ENCODE results near the gene NOXA1.
A peak's percentile ranks its signal among the peaks of the same experiment; 100 is the strongest.

The NOXA1 gene

GRCh38 chr9:137452006-137452760, 29.0 kb downstream of the NOXA1 start:
- FAIRE-seq, result no peak
- DNase-seq (ENCODE audit: insufficient read length, low spot score), result no peak

DNA sequence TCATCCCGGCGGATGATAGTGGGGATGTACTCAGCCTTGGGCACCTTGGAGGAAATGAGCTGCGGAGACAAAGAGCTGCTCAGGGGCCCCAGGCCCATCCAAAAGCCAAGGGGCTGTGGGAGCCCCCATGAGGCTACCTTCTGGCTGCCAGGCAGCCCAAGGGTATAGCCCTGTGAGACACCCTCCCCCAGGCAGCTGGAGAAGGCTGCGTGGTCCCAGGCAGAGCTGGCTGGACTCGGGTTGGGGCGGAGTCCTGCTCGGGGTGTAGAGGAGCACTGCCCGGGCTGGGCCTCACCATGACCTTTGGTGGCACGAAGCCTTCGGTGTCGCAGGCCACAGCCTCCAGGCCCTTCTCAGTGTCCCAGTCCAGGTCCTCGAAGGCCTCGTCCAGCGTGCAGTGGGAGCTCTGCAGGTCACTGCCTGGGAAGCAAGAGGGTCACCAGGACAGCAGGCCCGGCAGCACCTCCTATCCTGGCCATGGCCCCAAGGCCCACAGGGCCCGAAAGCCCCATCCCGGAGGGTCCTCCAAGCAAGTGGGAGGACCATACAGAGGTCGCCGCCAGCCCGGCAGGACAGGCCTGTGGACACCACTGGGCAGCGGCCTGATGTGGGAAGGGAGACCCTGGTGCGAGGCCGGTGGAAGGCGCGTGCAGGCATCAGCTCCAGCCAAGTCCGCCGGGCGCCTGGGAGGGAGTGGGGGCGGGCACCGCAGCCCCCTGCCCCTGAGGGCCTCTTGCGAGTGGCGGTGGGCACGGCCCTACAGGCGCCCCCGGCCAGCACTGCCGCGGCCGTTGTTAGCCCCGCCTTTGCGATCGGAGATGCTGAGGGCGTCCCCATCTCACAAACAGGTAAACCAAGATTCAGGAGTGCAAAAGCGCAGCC, 29.8 kb downstream of the NOXA1 start:
- FAIRE-seq, result no peak
- DNase-seq (ENCODE audit: insufficient read length, low spot score), result no peak

DNA sequence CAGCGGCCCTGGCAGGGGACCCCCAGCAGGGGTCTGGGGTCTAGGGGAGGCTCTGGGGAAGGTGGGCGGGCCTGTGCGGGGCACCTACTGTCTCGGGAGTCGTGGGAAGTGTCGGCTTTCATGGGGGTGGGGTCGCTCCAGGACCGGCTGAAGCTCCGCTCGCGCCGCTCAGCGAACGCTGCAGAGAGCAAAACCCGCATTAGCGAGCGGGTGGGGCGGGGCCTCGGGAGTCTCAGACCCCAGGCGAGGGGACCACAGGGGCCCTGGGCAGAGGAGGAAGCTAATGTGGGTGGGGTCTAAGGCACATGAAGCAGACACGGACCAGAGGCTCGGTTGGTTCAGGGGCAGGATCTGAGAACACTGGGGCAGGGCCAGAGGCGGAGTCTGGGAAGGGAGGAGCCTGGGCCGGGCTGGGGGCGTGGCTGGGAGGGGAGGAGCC, 30.5 kb downstream of the NOXA1 start:
- DNase-seq (ENCODE audit: insufficient read length, low spot score), result peak; percentile 29
- FAIRE-seq, result no peak

DNA sequence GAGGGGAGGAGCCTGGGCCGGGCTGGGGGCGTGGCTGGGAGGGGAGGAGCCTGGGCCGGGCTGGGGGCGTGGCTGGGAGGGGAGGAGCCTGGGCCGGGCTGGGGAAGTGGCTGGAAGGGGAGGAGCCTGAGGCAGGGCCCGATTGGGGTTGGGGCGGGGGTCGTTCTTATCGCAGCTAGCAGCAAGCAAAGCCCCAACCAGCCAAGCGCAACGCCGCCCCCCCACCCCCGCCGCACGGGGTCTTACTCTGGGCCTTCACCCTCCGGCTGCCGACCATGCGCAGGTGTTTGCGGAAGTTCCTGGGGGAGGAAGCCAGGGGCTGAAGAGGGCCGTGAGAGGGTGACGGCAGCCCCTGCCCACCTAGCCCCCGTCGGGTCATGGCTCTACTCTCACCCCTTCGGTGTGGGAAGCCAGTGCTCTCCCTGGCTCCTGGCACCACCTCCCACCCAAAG, 31.0 kb downstream of the NOXA1 start:
- no peak for DNase-seq (ENCODE audit: insufficient read length, low spot score)
- FAIRE-seq, result no peak

GRCh38 chr9:137454597-137455358, 31.6 kb downstream of the NOXA1 start:
- no peak for DNase-seq (ENCODE audit: insufficient read length, low spot score)
- FAIRE-seq, result no peak

- DNase-seq (ENCODE audit: insufficient read length, low spot score), result no peak
These were observed 32.3 kb downstream of the NOXA1 start for GRCh38 chr9:137455359-137455991.

GRCh38 chr9:137456061-137456863, 33.1 kb downstream of the NOXA1 start:
- DNase-seq (ENCODE audit: insufficient read length, low spot score), result no peak
- no peak for FAIRE-seq

More at GRCh38 chr9:137455359-137455991, 32.3 kb downstream of the NOXA1 start:
- FAIRE-seq, result no peak

DNA sequence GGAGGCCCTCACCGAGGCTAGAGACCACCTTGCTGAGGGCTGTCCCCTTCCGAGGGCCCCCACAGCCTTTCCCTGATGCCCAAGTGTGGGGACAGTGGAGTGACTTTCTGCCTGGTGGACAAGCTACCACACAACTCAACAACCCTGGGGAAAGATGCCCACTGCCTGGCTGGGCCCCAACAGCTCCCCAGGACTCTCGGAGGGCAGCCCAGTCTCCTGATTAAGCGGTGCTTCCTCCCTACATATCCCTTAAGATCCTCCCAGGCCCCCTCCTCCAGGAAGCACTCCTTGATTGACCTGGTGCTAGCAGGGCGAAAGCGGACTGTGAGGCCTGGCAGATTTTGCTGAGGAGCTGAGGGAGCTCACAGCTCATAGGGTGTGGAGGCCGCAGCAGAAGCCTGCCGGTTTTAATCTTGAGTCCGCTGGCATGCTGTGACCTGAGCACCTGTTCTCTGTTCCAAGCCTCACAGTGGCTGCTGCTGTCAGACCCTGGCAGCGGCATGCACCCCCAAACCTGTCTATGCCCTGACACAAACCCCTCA, 33.7 kb downstream of the NOXA1 start:
- no peak for FAIRE-seq
- no peak for DNase-seq (ENCODE audit: insufficient read length, low spot score)

GRCh38 chr9:137457406-137458193, 34.4 kb downstream of the NOXA1 start:
- DNase-seq (ENCODE audit: insufficient read length, low spot score) (no peak), FAIRE-seq (no peak)

DNA sequence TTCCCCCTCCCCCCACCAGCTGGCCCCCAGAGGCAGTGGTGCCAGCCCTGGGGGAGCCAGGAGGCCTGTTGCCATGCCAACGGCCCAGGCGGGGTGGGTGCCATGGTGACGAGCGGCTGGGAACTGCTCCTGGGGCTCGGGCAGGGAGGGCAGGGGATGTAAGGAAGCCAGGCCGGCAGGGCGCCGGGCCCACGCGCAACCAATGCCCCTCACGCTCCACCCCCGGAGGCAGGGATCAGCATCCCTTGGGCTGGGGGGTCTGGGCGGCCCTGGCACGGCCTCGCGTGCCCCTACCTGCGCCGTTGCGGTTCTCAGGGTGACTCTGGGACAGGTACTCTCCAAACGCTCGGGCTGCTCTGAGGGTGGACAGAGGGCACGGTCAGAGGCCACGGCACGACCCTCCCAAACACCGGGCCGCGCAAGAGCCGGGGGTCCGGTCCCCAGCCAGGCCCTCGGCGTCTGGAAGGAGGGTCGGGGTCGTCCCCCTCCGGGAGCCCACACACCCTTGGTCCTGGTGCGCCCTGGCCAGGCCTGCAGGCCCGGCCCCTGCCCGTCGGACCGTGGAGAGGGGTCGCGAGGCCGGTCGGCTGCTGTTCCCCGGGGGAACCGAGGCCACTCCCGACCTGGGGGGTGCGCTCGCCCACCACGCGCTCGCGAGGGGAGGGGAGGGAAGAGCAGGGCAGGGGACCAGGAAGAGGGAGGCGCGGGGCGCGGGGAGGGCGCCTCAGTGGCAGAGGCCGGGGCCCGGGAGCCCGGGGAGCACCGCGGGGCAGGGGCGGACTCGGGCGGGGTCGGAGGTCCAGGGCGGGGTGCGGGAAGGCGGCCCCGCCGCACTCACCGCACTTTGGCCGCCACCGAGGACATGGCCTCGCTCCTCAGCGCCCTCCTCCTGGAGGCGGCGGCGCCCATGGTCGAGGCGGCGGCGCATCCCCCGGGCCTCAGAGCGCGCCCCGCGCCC, 35.3 kb downstream of the NOXA1 start:
- DNase-seq (ENCODE audit: insufficient read length, low spot score), result no peak
- no peak for FAIRE-seq

- FAIRE-seq, result peak; percentile 62
- DNase-seq (ENCODE audit: insufficient read length, low spot score), result peak; percentile 97
These were observed 36.0 kb downstream of the NOXA1 start, which contains the start of gene NSMF for GRCh38 chr9:137459152-137459600. TSS of gene NSMF (minus strand) at chr9:137459334. CDS start at chr9:137459102, 232 bp downstream.

DNA sequence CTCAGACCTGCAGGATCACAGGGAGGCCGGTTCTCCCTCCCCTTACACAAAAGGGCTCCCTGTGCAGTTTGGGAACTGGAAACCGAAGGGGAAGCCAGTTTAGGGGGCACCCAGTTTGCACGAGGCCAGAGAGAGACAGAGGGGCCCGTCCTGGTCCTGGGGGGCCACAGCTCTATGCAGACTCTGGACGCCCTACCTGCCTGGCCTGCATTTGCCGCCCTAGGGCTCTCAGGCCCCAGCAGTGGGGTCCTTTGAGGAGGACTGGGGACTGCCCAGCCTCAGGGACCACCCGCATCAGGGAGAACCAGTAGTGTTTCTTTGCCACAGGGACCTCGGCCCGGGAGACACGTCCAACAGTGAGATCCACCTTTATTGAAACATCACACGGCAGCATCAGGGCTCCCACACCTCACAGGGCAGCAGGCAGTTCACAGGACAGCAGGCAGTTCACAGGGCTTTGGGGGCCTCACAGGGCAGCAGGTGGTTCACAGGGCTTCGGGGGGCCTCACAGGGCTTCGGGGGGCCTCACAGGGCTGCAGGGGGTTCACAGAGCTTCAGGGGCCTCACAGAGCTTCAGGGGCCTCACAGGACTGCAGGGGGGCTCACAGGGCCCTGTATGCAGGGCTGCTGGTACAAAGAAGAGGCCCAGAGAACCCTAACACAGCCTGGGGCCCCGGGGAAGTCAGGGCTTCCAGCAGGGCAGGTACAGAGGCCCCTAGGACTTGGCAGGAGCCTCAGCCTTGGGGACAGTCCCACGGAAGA, 36.6 kb downstream of the NOXA1 start:
- FAIRE-seq (no peak), DNase-seq (ENCODE audit: insufficient read length, low spot score) (no peak)

DNA sequence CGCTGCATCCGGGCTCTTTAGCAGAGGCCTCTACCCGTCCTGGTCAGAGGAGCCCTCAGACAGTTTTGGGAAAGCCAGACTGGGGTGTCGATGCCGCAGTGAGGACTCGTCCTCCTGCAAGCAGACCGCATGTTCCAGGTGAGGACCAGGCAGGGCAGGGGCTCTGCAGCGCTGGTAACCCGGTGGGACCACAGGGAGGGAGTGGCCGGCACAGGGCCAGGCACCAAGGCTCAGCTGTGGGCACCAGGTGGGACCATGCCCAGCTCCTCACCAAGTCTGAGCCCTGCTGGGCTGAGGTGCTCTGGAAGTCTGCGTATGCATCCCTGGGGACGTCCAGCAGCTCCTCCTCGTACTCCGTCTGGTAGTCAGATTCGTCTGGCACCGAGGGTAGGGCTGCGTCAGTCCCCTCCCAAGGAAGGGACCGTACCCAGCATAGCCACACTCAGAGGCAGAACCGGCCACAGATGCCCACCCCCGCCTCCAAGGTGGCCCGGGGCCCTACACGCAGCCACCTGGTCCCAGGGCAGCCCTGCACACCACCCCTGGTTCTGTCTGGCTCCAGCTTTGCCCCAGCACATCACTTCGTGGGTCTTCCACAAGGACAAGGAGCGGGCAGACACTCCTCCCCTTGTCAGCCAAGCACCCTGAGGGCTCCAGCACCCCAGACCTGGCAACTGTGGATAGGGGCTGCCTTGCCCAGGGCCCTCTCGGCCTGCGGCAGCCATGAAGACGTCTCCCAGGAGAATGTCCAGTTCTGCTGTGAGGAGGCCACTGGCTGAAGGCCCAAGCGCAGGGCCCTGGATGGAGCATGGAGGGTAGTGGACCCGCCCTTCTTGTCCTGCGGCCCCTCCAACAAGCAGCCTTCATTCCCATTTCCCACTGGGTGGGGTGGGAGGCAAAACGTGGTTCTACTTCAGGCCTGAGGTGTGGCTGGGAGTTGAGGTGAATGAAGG, 37.4 kb downstream of the NOXA1 start:
- no peak for DNase-seq (ENCODE audit: insufficient read length, low spot score)
- no peak for FAIRE-seq

DNA sequence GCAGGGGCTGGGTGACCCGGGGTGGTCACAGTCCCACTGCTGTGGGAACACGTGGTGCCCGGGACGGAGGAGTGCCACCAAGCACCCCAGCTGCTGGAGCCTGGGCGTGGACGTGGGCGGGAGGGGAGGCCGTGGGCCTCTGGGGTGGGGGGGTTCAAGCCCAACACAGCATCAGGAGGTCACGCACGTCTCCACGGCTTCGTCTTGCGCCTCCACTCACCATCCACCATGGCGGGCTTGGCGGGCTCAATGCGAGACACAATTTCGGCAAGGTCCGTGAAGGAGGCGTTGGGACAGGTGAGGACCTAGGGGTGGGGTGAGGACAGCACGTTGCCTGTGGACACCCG, 38.1 kb downstream of the NOXA1 start:
- no peak for FAIRE-seq
- DNase-seq (ENCODE audit: insufficient read length, low spot score), result no peak

DNA sequence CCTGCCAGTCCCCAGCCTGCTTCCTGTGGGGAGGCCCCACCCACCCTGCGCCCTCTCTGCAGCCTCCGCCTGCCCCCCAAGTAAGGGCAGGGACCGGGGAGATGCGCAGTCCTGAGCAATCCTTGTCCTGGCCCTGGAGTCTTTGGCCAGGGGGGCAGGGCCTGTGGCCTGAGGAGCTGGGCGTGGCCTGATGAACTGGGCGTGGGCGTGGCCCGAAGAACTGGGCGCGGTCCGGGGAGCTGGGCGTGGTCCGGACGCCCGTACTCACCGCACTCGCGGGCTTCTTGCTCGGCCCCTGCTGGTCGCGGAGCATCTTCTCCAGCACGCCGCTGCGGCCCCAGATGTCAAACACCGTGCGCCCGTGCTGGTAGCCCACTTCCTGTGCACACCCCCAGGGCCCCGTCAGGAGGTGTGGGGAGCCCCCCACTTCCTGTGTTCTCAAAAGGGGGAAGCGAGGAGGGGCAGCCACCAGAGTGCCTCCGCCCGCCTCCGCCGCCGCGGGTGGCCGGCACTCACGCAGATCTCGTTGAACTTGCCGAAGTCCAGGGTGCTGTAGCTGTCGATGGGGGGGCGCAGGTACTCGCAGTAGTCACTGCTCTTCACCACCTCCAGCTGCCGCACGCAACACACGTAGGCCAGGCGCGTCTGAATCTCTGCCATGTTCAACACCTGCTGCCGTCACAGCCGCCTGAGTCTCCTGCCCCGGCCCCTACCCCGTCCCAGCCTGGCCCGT, 38.6 kb downstream of the NOXA1 start:
- DNase-seq (ENCODE audit: insufficient read length, low spot score) (no peak), FAIRE-seq (no peak)

Data from HTR-8/SVneo (cell line).